SK-MEL-5 (cell line): Measurements from ENCODE around the gene MGAT4A. TPM values are rescaled to one million over a fixed set of nuclear protein-coding genes. Genes with fewer than 3 reads are reported as not detected.
A peak's percentile ranks its signal among the peaks of the same experiment; 100 is the strongest.
"Not testable (repeated sequence)": the region's sequence is repeated elsewhere in the genome, so short reads cannot be mapped to it uniquely, and the experiment has no call there.

ENCODE experiments used
- DNase-seq: peaks from one replicate; pipeline ENCODE4 v3.0.0-alpha.2; 2016; ENCODE audit warnings: low read depth, low spot score
- in situ Hi-C: cut with HindIII; loops from 2 replicates; pipeline ENCODE4 v1.10.0; 2016; ENCODE audit warnings: low sequenced_read_pairs, high pct_unique_total_duplicates, low pct_unique_long_range_greater_than_20kb
- total RNA-seq: library from RNA; depleted of rRNA; stranded (reverse); fragments of >200 nt; shearing (Covaris generic); gene quantifications from 2 replicates; pipeline ENCODE4 v1.2.3, GENCODE V29; 2014

The MGAT4A gene
- total RNA-seq, 1 experiment from 2014 or later = 16.3 TPM

GRCh38 chr2:98763209-98763951 is 32.4 kb upstream of the MGAT4A start:
- DNase-seq = no peak
- in situ Hi-C loops = no loop called here

GRCh38 chr2:98761909-98762308 is 31.0 kb upstream of the MGAT4A start:
- DNase-seq = no peak
- in situ Hi-C loops = no loop called here

- DNase-seq = peak; percentile 99
- in situ Hi-C loops = no loop called here
These were observed 30.4 kb upstream of the MGAT4A start for GRCh38 chr2:98761267-98761781.

GRCh38 chr2:98759827-98760625 is 29.1 kb upstream of the MGAT4A start:
- peak; percentile 6 for DNase-seq
- in situ Hi-C loops = no loop called here

- in situ Hi-C loops = no loop called here
- DNase-seq = no peak
These were observed 28.4 kb upstream of the MGAT4A start for GRCh38 chr2:98759338-98759737.

- no peak for DNase-seq
- in situ Hi-C loops = no loop called here
These were observed 27.0 kb upstream of the MGAT4A start for GRCh38 chr2:98757904-98758421.

GRCh38 chr2:98753801-98754200 is 22.9 kb upstream of the MGAT4A start:
- in situ Hi-C loops = no loop called here
- DNase-seq = no peak

GRCh38 chr2:98752711-98753110 is 21.8 kb upstream of the MGAT4A start:
- DNase-seq, in situ Hi-C loops: not testable (repeated sequence)

GRCh38 chr2:98751748-98752147 is 20.8 kb upstream of the MGAT4A start:
- in situ Hi-C loops = no loop called here
- no peak for DNase-seq

- in situ Hi-C loops = no loop called here
- DNase-seq = no peak
These were observed 19.8 kb upstream of the MGAT4A start for GRCh38 chr2:98750593-98751282.

GRCh38 chr2:98749066-98749450 is 18.1 kb upstream of the MGAT4A start:
- in situ Hi-C loops = no loop called here
- no peak for DNase-seq

GRCh38 chr2:98748292-98749065 is 17.5 kb upstream of the MGAT4A start:
- in situ Hi-C loops = no loop called here

GRCh38 chr2:98747888-98748287 is 17.0 kb upstream of the MGAT4A start:
- no peak for DNase-seq
- in situ Hi-C loops = no loop called here

More at GRCh38 chr2:98748292-98749065, 17.5 kb upstream of the MGAT4A start:
- no peak for DNase-seq

GRCh38 chr2:98746426-98746825 is 15.5 kb upstream of the MGAT4A start:
- in situ Hi-C loops = no loop called here
- DNase-seq = no peak

- in situ Hi-C loops = no loop called here
- no peak for DNase-seq
These were observed 13.7 kb upstream of the MGAT4A start for GRCh38 chr2:98744595-98744994.

GRCh38 chr2:98743835-98744234 is 12.9 kb upstream of the MGAT4A start:
- in situ Hi-C loops = no loop called here
- no peak for DNase-seq

- no peak for DNase-seq
- in situ Hi-C loops = no loop called here
These were observed 8.1 kb upstream of the MGAT4A start for GRCh38 chr2:98739020-98739419.
